AG08396 (cell line): ENCODE data around the gene UBE2J2.

Source experiments
- DNase-seq: peaks from one replicate; pipeline ENCODE4 v3.0.0; 2012; ENCODE audit warnings: low spot score, mixed read lengths

Gene UBE2J2

DNA sequence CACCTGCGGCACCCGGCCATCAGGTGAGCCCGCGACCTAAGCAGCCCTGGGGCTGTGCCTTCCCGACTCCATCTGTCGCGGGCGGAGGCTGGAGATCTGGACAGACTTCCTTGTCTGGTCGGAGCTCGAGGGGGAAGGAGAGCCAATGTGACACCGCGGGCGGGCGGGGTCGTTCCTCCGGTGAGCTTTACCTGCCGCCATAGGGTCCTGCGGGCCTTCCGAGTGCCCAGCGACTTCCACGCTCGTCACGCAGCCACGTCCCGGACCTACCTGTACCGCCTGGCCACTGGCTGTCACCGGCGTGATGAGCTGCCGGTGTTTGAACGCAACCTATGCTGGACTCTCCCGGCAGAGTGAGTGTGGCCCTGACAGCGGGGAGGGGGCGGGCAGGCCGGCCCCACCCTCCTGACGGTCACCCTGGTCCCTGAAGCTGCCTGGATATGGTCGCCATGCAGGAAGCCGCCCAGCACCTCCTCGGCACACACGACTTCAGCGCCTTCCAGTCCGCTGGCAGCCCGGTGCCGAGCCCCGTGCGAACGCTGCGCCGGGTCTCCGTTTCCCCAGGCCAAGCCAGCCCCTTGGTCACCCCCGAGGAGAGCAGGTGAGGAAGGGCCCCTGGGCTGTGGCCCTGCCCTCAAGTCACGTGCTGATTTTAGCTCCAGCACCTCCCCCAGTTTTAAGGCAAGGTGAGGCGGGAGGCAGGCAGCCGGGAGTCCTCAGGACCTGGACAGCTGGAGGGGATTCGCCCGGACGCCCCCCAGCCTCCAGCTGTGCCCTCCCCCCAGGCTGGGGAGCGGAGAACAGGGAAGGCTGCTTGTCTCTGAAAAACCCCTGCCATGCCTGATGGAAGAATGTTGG is 35.8 kb upstream of the UBE2J2 start:
- DNase-seq, result no peak

DNA sequence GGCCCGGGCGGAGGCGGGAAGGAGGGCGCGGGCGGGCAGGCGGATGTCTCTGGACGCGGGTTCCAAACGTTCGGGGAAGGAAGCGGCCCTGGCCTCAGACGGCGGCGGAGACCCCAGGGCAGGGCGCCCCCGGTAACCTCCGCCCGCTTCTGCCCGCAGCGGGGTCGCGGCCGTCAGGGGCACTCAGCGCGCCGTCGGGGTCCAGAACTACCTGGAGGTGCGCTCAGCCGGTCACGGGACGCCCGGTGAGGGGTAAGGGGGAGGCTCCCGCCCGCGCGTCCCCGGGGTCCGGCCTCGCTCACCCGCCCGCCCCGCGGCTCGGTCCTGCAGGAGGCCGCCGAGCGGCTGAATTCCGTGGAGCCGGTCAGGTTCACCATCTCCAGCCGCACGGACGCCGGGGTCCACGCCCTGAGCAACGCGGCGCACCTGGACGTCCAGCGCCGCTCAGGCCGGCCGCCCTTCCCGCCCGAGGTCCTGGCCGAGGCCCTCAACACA is 35.1 kb upstream of the UBE2J2 start:
- no peak for DNase-seq

DNA sequence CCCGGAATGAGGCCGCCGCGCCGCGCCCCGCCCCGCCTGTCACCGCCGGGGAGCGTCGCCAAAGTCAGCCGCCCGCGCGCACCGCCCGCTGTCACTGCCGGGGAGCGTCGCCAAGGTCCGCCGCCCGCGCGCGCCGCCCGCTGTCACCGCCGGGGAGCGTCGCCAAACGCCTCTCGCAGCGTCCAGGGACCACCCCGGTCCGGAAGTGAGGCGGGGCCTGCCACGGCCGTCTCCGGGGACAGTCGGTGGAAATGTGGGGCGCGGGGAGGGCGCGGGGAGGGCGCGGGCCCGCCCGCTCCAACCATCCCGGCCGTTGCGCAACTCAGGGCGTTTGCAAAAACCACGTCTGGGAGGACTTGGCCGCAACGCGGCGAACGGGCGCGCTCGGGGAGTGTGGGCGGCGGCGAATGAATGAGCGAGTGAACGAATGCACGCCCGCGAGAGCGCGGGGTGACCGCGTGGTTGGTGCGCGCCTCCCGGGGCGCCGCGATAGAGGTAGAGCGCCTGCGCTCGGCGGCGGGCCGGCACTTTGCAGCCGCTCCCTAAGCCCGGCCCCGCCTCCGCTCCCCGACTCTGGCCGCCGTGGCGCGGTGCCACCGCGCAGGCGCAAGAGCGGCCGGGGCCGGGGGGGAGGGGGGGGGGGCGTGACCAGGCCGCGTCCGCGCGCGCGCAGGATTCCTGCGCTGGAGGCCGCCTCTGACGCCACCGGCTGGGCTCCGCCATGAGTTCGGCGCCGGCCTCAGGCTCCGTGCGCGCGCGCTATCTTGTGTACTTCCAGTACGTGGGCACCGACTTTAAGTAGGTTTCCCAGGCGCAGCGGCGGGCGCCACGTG is 34.5 kb upstream of the UBE2J2 start, which contains the start of the genes ACAP3 and PUSL1:
TSS of gene ACAP3 (minus strand) at position 8 of the 833 bp plus-strand sequence. CDS start 115 bp downstream, outside the sequence.
TSS of gene PUSL1 (plus strand) at position 675 of the 833 bp plus-strand sequence. CDS start at position 722, 47 bp downstream.
- peak; percentile 100 for DNase-seq

DNA sequence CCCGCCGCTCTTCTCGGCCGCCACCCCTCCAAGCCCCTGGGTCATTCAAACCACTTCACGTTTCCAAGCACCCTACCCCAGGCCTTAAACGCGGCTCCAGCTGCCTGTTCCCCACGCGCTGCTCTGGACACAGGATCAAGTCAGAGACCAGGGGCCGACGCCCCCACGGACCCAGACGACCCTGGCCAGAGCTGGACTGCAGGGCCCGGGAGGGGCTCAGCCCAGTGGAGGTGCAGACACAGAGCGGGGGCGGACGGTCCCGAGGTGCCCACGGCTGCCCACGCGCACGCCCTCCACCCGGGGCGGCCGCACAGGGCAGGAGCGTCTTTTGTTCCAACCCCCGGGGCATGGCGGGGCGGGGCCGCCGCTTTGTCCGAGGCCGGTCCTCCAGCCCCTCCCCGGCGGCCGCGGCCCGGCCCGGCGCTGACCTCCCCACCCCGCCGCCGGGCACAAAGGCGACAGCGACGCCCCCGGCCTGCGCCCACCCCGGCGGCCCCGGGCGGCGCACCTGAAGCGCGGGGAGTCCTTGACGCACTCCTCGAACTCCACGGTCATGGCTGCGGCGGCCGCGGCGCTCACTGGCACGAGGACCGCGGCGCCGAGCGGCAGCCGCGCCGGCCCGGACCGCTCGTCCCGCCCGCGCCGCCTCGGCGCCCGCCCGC is 33.7 kb upstream of the UBE2J2 start:
- peak; percentile 60 for DNase-seq

DNA sequence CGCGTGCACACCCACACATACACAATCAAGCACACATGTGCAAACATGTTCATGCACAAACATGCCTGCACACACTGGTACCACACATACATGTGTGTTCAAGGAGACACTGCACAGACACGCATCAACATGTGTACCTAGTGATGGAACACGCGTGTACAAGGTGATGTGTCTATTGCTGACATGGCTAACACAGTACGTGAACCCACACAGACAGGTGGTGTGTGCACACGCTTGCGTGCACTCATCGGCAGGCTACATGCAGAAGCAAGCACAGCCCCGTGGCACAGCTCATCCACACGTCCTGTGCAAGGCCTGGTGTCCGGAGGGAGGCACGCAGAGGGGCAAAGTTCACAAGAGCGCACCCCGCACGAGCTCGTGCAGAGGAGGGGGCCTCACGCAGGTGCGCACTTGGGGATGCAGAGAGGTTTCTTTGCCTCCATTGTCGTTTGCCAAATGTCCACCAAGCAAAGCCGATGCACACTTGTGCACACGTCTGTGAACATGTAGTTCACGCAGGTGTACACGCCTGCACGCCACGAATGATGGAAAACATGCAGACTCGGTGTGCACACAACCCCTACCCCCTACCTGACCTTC is 33.1 kb upstream of the UBE2J2 start:
- DNase-seq, result no peak

DNA sequence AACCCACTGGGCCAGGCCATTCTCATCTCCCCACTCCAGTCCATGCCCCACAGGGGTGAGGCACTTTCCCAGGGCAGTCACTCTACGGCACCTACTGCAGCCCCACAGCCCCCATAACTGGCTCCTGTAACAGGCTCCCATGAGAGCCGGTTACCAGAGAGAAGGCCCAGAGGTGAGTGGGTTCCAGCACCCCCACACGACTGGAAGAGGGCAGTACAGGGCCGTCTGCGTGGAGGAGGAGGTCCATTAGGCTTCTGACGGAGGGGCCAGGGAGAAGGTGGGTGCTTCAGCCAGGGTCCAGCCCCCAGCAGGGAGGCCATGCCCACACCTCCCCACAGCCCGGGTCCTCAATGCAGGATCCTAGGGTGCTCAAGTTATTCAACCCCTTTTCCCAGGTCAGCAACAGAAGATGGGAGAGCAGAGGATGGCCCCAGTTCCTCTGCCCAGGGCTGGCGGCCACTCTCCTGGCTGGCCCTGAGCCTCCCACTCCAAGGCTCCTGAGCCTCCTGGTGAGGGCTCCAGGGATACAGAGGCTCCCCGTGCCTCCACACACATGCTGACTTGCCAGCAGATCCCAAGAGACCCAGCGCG is 32.5 kb upstream of the UBE2J2 start:
- DNase-seq, result peak; percentile 54

DNA sequence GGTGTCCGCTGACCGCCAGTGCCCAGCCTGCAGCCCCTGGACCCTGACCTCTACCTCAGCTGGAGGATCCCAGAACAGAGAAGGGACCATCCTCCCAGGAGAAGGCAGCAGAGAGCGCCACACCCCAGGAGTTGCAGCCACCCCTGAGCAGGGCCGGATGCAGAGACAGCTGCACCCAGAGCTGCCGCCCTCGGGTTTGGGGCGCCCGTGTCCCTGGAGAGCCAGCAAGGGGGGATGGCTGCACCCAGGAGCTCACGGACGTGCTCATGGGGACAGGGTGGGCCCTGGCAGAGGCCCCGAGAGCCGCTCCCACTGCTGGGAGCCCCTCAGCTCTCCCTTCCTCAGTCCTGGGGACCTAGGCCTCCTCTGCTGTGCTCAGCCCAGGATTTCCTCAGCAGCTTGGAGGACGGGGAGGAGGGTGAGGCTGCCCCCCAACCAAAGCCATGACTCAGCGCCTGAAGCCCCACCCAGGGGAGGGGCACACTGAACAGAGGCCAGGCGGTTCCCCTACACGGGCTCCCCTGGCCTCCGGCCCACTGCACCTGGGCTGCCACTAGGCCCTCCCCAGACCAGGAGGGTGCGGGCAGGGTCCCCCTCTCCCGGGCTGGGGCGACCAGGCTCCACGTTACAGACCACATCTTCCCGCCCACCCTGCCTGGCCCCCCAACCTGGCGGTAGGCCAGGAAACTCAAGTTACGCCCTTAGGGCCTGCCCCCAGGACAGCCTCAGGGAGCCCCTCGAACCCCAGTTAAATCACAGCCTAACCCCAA is 31.8 kb upstream of the UBE2J2 start:
- DNase-seq, result peak; percentile 85

DNA sequence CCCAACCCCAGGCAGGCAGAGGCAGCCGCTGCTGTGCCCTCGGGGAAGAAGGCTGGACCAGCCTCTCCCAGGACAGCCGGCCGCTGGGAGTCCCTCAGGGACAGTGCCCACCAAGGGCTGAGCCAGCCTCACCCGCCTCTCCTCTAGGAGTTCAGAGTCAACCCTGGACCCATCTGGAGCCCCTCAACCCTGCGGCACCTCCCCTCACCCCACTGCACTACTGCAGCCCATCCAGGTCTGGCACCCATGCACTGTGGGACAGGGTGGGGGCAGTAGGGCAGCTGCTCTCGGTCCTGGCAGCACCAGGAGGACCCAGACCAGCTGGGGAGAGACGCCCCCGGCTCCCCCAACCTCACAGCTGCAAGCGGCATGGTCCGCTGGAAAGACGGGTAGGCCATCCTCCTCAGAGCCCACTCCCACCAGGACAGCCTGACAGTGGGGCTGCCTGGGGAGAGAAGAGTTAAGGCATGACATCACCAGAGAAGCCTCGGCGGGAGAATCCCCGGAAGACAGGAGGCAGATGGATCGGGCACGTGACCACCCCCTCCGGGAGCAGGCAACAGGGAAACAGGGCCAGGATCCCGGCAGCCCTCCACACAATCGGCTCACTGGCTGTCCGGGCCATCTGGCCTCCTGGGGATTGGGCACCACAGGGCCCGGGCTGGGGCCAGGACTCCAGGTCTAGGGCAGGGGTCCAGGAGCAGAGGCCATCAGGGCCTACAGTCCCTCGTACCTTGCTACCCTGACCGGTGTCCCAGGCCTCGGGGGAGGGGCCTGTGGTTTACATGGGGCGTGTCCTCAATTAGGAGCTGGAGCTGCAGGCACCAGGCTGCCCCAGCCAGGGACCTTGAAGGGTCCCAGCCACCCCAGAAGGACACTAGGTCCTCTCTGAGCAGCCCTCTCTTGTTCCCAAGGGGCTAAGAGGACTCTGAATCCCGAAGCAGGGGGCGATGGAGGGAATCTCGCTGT is 31.0 kb upstream of the UBE2J2 start:
- peak; percentile 86 for DNase-seq

DNA sequence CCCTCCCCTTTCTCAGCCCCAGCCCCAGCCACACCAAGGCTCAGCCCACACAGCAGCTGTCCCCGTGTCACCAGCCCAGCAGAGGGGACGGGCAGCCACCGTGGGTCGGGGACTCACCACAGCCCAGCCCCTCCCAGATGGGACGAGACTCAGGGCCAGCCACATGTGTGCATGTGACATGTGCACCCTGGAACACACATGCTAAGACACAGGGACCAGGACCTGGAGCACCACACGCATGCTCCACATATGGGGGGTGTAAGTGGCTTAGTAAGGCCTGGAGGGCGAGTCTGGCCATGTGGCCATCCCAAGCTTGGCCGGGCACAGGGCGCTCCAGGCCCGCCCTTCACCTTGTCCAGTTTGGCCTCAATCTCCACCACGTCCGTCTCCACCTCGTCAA is 30.1 kb upstream of the UBE2J2 start:
- no peak for DNase-seq

DNA sequence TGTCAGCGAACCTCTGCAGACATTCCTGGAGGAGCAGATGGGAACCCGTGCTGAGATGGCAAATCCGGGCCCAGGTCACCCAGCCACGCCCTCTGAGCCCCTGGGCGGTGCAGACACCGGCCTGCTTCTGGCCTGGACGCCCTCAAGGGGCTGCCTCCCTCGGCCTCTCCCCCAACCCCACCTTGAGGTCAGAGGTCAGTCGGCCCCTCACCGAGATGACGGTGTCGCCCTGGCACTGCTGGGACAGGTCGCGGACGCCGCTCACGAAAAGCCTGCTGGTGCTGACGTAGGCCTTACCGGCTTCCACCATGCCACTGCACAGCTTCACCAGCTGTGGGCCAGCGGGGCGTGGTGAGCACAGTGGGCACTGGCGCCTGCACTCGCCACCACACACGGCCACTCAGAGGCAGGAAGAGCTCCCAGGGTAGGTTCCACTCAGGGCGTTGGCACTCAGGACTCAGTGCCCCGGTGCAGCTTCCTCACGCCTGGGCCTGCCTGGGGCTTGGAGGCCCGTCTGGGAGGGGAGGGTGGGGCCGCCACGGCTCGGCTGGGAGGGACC is 29.4 kb upstream of the UBE2J2 start:
- no peak for DNase-seq

DNA sequence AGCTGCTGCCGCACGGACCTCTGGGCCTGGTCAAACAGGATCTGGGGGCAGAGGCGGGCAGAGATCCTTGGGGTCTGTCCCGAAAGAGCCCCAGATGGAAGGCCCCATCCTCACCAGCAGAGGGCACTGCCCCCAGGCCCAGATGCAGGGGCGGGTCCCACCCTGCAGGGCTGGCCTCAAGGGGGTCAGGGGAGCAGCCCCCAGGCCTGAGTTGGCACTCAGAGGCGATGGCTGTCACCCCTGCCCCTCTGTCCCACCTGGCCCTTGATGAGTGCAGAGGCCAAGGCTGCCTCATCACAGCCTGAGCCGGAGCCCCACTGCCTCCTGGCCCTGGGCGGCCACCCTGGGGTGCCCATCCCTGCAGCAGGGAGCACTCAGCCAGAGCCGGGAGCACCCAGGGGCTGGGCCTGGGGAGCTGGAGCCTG is 28.4 kb upstream of the UBE2J2 start:
- DNase-seq, result no peak

DNA sequence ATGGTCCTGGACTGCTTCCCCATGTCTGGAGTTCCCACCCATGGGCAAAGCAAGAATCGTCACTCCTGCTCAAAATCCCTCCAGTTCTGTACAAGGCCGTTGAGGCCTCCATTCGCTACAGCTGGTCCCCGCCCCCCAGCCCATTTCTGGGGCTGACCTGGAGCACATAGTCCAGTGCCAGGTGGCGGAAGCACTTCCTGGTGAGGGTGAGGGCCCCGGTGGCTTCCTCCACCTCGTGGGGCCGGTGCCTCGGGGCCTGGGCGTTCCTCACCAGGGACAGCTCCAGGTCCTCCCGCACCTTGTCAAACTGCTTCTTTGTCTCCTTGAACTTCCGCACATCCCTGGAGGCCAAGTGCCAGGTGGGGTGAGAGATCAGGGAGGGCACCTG is 26.7 kb upstream of the UBE2J2 start:
- DNase-seq, result no peak

DNA sequence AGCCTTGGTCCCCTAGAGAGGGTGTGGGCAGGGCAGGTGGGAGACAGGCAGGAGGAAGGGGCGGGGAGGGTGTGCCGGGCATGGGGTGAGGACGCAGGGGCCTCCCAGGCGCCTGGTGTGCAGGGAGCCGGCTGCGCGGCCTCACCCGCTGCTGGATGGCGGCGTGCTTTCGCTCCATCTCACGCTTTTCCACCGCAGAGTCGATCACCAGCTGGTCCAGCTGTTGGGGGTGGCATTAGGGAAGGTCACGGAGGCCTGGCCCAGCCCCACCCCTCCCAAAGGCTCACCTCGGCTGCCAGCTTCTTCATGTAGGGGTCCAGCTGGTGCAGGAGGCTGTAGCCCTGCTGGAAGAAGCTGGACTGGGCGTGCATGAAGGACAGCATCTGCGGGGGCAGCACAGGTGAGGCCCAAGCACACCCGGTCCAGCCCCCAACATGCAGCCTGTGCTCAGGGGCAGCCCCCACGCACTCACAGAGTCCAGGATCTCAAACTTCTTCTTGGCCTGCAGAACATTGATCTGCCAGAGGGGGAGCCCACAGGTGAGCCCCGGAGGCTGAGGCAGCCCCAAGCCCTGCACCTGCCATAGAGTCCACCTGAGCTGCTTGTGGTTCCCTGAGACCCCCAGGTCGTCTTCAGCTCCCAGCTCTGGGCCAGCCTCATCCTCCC is 26.2 kb upstream of the UBE2J2 start:
- no peak for DNase-seq

DNA sequence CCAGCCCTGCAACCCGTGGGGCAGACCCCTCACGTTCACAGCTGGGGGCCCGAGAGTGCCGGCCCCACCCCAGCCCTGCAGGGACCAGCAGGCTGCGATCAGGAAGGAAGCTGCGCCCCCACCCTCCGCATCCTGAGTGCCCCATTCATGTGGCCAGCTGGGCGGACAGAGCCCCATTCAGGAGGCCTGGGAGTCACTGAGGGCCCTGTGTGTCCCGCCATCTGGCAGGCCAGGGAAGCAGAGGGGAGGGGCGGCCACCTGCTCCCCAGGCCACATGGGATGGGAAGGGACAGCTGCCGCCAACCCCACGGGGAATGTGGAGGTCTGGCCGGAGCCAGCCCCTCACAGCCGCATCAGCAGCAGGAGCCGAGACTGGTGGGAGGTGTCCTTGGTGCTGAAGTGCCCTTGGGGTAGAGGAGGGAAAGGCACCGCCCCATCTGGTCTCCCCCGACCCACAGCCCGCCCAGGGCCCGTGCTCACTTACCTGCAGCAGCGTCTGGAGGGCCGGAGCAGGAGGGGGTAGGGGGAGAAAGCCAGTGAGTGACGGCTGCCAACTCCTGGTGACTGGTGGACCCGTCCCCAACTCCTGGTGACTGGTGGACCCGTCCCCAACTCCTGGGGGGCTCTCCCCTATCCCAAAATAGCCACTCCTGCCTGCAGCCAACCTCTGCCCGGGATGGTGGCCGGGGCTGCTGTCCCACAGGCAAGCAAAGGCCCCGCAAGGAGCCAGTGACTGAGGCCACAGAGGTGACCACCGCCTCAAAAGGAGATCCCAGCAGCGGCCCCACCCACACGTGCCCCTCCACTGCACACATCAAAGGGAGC is 25.4 kb upstream of the UBE2J2 start:
- peak; percentile 55 for DNase-seq

DNA sequence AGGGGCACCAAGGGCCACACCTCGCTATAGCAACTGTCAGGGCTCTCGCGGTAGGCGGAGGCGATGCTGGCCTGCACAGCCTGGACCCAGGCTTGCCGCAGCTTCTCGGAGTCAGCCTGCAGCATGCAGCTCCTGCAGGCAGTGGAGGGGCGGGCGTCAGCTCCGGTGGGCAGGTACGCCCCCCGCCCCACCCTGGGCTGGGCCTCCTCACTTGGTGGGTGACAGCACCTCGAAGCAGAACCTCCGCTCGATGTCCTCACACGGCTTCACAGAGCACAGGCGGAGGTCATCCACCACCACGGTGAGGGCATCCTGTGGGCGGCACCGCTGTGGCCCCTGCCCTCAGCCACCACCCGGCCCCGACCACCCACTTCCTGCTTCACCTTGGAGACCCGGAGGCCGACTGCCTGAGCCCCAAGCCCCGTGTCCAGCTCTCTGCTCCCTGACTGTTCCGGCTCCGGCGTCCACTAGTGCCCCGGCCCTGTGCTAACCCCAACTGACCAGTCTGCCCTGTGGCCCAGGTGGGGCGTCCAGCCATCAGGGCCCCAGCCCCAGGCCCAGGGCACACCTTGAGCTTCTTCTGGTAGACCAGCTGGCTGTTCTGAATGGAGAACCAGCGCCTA is 24.3 kb upstream of the UBE2J2 start:
- DNase-seq, result no peak

DNA sequence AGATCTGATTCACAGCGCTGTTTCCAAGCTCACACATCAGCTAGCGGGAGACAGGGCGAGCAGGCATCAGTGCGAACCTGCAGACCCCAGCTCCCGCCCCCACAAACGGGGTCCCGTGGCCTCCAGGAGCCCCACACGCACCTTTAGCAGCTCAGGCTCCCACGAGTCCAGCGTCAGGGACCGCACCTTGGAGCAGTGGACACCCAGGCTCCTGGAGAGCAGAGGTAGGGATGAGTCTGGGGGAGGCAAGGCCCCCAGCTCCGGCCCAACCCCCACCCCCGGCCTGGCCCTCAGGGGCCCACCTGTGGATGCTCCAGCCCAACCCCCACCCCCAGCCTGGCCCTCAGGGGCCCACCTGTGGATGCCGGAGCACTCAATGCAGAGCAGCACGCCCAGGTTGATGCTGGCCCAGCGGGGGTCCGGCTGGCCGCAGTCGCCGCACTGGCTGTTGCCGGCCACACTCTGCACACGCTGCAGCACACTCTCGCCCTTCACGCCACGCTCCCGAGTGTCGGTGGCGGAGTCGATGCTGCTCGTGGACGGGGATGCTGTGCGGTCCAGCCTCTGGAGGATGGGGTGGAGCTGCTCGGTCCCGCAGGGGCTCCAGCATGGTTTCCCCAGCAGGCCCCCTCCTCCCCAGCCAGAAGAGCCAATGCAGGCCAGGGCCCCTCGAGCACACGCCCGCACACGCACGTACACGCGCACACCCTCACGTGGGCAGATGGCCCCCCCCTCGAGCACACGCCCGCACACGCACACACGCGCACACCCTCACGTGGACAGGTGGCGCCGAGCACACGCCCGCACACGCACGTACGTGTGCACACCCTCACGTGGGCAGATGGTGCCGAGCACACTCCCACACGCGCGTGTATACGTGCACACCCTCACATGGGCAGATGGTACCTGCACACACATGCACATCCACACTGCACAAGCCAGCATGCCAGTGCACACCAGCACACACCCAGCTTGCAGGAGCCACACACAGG is 22.7 kb upstream of the UBE2J2 start:
- DNase-seq, result no peak
